GM19372 (cell line): ENCODE data around the gene GAREM1.

Experiments
- ATAC-seq: cut with Tn5 transposase; IDR thresholded peaks from one replicate; pipeline ENCODE4 v1.9.1; 2021; ENCODE audit warnings: mild to moderate bottlenecking, low read depth, moderate library complexity; ENCODE audit not compliant: unreplicated experiment

The GAREM1 gene

DNA sequence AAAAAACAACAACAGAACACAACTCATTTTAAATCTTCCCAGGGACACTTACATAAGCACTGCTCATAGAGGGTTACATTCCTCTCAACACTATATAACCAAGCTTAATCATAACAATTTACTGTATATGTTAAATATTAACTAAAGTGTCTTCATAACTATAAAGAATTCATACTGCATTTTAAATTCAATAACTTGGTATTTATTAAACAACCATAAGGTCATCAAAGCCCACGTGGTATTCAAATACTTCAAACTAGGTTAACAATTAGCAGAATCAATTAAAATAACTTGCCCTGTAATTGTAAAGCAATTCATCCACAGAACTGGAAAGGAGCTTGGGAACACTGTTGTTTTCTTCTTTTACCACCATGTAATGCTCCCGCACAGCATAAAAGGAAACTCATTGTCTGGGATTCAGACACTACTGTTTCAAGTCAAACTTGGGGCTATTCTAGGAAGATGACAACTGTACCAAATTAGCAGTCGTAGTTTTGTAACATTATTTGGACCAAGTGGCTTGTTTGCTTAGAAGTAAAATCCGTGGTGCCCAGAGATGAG is 10.4 kb downstream of the GAREM1 start:
- ATAC-seq = no peak

- no peak for ATAC-seq
These were observed 11.2 kb downstream of the GAREM1 start for GRCh38 chr18:32459361-32460101.

GRCh38 chr18:32455361-32455760 is 15.3 kb downstream of the GAREM1 start:
- no peak for ATAC-seq

DNA sequence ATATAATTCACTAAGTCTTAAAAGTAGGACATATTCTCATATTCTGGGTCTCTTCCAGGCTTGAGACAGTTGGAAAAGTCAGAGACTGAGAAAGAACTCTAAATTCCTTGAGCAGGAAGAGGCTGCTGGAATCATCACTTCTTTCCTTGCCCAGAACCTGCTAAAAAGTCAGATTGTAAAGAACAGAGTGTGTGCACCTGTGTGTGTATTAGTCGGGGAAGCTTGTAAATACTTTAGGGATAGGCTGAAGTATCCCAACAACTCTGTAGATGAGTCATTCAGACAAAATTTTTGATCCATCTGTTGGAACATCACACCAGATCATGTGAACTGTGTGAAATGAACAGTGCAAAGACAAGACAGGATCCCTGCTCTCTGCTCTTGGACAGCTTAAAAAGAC is 16.1 kb downstream of the GAREM1 start:
- no peak for ATAC-seq

DNA sequence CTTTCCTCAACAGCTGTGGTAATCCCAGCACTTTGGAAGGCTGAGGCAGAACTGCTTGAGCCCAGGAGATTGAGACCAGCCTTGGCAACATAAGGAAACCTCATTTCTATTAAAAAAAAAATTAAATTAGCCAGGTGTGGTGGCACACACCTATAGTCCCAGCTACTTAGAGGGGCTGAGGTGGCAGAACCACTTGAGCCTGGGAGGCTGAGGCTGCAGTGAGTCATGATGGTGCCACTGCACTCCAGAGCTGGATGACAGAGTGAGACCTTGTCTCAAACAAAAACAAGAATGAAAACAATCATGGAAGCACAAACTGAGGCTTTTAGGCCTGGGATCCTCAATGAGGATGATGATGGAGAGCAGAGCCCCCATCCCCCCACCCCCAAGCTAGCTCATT is 19.8 kb downstream of the GAREM1 start:
- ATAC-seq = no peak

- ATAC-seq = no peak
These were observed 20.5 kb downstream of the GAREM1 start for GRCh38 chr18:32450026-32450691.

DNA sequence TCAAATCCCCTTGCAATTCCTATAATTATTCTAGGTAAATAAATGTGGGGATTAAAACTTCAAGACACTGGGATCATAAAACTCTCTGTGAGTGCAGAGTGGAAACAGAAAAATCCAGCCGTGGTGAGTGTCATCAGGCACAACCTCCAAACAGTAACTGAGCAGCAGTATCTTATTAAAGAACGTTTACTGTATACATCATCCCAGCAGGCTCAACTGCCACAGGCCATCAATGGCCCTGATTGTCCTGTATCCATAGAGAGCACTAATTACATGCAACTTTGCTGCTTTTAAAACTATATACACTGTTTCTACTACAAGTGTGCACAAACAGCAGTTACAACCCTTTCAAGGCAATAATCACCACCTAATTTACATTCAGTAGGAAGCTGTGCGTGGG is 23.9 kb downstream of the GAREM1 start:
- no peak for ATAC-seq

DNA sequence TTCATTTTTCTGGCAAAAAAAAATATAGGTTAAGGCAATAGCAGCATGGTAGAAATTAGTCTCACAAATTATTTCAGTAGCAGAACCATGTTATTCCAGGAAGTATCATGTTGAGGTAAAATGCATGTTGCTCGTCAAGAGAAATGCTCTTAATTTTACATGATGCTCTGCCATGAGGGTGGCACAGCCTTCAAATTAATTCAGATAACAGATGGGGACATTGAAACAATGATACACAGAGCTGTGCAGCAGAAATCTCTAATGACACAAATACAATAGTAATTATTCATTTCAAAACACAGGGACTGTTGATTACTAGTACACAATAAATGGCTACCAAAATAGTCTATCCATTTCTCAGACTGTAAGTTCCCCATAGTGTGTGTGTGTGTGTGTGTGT is 24.8 kb downstream of the GAREM1 start:
- ATAC-seq = no peak

DNA sequence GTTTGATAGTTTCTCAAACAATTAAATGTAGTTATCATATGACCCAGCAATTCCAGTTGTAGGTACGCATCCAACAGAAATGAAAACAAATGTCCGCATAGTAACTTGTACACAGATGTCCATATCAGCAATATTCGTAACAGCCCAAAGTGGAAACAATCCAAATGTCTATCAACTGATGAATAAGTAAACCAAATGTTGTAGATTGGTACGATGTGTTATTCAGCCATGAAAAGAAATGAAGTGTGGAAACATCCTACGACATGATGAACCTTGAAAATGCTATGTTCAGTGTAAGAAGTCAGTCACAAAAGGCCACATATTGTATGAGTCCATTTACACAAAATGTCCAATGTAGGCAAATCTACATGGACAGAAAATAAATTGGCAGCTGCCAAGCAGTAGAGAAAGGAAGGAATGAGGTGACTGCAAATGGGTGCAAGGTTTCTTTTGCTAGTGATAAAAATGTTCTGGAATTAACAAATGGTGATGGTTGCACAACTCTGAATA is 26.9 kb downstream of the GAREM1 start:
- no peak for ATAC-seq

DNA sequence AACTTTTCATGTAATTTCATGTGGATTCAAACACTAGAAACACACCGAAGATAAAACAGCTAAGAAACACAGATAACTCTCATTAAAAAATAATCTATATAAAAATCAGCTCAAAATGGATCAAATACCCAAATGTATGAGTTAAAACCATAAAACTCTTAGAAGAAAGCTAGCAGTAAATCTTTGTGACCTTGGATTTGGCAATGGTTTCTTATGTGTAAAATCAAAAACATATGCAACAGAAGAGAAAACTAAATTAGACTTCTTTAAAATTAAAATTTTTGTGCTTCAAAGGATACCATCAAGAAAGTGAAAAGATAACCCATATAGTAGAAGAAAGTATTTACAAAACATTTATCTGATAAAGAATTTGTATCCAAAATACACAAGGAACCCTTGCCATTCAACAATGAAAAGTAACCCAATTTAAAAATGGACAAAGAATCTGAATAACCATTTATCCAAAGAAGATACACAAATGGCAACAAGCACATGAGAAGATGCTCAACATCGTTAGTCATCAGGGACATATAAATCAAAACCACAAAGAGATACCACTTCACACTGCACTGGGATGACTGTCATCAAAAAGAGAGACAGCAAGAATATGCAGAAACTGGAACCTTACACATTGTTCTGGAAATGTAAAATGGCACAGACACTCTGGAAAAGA is 27.5 kb downstream of the GAREM1 start:
- ATAC-seq = no peak

DNA sequence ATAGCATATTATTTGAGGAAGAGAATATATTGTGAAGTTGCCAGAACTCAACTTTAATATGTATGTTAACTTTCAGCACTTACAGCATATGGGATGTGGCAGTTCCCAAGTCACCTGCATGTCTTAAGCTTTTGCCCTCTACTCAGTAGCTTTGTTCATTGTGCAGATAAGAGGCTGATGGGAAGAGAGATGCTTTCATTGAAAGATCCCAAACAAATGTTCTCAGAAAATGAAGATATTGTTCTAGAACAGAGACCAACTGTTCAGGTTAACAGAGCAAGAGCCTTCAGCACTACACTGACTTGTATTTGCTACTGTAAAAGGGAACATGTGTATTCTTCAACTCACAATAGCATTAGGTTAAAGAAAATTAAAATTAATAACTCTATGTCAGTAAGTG is 28.1 kb downstream of the GAREM1 start:
- ATAC-seq = no peak

DNA sequence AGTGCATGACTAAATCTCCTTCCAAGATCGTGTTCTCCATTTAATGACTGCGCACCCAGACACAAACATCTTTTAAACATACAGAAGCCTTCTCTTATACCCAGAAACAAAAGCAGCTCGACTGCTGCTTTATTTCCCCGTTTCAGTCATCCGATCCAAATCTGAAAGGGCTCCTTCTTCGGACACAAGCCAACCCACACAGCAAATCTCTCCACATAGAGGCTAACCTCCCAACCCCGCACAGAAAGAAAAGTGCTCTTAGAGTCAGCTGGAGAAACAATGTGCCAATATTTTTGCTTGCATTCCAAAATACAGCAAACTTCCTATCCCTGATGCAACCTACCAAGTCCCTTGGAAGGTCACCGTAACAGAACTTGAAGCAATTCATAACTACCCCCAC is 29.1 kb downstream of the GAREM1 start:
- ATAC-seq = no peak

DNA sequence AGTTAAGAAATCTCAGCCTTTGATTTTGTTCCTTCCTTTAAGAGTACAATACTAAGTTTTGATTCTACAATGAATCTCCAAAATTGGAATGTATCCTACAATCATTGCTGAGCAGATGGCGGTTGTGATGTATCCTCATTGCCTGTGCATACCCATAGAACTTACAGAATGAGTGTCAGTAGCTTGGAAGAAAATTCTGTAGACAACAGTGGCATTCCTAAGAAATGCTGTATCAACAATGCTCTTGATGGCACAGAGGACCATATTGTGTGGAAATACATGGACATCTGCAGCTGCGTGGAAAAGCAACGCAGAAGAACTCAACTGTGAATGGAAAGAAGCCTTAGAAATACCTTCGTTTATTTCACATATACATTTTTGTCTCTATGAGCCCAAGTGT is 30.2 kb downstream of the GAREM1 start:
- no peak for ATAC-seq

DNA sequence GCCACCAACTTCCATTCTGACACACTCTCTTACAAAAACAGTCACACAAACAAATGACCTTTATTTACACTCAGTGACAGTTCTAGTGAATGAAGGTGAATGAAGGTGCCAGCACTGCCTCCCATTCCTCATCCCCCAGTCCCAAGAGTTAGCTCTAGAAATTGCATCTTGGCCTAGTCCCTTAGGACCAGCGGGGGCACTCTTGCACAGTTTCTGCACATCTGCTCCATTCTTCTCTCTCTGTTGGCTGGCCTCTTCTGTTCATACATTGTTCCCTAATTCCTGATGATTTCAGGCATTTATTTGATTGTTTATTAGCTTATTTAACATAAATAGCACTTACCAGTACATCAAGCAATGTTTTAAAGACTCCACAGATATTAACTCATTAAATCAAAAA is 30.9 kb downstream of the GAREM1 start:
- ATAC-seq = no peak

GRCh38 chr18:32439241-32439640 is 31.4 kb downstream of the GAREM1 start:
- ATAC-seq = no peak

DNA sequence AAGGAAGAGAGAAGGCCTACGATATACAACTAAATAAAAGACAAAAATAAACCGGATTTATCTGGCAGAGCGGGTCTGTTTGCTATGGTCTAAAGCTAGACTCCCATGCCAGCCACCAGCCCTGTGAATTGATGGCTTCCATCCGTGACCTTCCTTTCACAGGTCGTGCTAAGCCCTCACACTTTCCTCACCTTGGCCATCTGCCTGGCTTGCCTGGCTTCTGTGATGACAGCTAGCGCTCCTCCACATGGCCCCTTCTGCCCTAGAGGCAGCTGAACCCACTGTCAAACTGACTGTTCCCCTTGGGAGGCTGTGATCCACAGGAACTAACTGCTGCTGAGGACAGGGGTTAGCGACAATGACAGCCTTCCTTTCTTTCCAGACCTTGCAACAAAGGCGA is 32.5 kb downstream of the GAREM1 start:
- ATAC-seq = no peak

- ATAC-seq = no peak
These were observed 33.4 kb downstream of the GAREM1 start for GRCh38 chr18:32437100-32437834.

DNA sequence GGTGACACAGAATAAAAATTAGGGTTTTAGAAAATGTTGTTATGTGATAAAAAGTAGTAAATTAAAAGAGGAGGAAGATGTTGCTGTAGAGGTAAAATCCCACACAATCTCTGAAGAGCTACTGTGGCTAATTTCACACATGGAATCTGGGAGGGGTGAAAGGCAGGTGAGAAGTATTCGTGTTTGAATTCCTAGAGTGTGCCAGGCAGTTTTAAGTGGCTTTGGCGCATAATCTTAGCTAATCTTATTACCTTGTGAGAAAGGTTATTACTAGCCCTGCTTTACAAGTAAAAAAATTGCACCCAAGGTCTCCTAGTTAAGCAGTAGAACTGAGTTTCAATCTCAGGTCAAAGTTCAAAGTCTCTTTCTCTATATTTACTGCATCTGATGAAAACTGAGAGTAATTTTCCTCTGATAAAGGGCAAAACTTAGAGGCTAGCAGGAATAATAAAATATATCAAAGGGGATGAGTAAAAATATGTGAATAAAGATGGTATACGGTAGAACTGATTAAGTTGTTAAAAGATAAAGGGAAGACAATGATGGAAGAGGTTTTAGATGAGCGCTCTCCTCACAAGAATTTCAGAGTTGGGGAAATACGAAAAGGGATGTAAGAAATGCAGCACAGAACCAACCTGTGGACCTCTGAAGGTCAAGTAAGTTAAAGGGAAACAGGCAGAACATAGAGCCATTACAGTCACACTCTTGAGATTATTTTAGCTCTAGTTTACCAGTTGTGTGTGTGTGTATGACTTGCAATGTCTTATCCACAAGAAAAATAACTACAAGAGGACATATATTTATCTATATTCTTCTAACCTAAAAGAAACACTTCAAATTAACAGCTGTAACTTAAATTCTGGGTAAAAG is 34.8 kb downstream of the GAREM1 start:
- ATAC-seq = no peak

DNA sequence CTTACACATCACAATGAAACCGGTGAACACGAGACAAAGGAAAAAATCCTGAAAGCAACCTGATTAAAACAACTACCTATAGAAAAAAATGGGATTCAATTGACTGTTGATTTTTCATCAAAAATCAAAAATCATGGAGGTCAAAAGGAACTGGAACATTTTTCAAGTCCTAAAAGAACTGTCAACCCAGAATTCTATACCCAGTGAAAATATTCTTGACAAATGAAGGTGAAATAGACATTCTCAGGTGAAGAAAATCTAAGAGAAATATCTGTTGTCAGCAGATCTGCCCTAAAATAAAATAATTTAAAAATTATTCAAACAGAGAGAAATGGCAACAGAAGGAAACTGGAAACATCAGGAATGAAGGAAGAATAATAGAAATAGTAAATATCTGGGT is 38.9 kb downstream of the GAREM1 start:
- no peak for ATAC-seq

GRCh38 chr18:32429402-32429801 is 41.3 kb downstream of the GAREM1 start:
- no peak for ATAC-seq
